Keratinocyte (primary cell): ENCODE results near the gene CYP4F22. TPM values are rescaled to one million over a fixed set of nuclear protein-coding genes. Genes with fewer than 3 reads are reported as not detected.

Experiments
- DNase-seq: peaks from one replicate; pipeline ENCODE4 v3.0.0-alpha.2; 2011; ENCODE audit warnings: low read depth, missing footprints, low spot score
- FAIRE-seq: peaks from 2 replicates; lab custom pipeline; 2011; peaks lifted over from hg19 to GRCh38; lab: Jason Lieb, UNC
- H2AFZ ChIP-seq: 2 replicates; pipeline ENCODE4 v1.6.0; 2012; ENCODE audit warnings: low read length, control low read depth, inconsistent platforms; ENCODE audit not compliant: control insufficient read depth
- H3K27ac ChIP-seq: 2 replicates; pipeline ENCODE4 v1.5.1; 2011; ENCODE audit warnings: low read length; ENCODE audit not compliant: control insufficient read depth, insufficient read depth
- H3K27me3 ChIP-seq: 3 replicates; pipeline ENCODE4 v1.6.0; 2011; ENCODE audit warnings: low read length; ENCODE audit not compliant: control insufficient read depth, insufficient read depth; ENCODE audit errors: extremely low read depth
- H3K36me3 ChIP-seq, 2 experiments: 2 replicates in 1 of 2; 3 replicates in 1 of 2; pipeline ENCODE4 v1.5.1; 2011; ENCODE audit warnings: low read length in 2 of 2, mild to moderate bottlenecking in 1 of 2; ENCODE audit not compliant: control insufficient read depth in 2 of 2, insufficient read depth in 2 of 2; ENCODE audit errors: extremely low read depth in 1 of 2
- H3K4me1 ChIP-seq: 3 replicates; pipeline ENCODE4 v1.5.1; 2011; ENCODE audit warnings: low read length; ENCODE audit not compliant: control insufficient read depth, insufficient read depth; ENCODE audit errors: extremely low read depth
- H3K4me2 ChIP-seq: 3 replicates; pipeline ENCODE4 v1.6.0; 2011; ENCODE audit warnings: low read depth, low read length; ENCODE audit not compliant: control insufficient read depth, insufficient read depth; ENCODE audit errors: extremely low read depth
- H3K4me3 ChIP-seq, 3 experiments: fragments of 200-600 bp in 1 of 3; sonication (generic) in 1 of 3; 2 replicates in 2 of 3; 3 replicates in 1 of 3; pipeline ENCODE4 v1.5.1; 2011 to 2016; ENCODE audit warnings: low read length in 3 of 3, mild to moderate bottlenecking in 3 of 3, control low read depth in 2 of 3, inconsistent platforms in 1 of 3, low read depth in 1 of 3, mixed read lengths in 1 of 3, mixed run types in 1 of 3, moderate library complexity in 1 of 3; ENCODE audit not compliant: control insufficient read depth in 2 of 3, insufficient read depth in 2 of 3; ENCODE audit errors: extremely low read depth in 1 of 3
- H3K79me2 ChIP-seq: 2 replicates; pipeline ENCODE4 v1.6.0; 2012; ENCODE audit warnings: low read length; ENCODE audit not compliant: control insufficient read depth, insufficient read depth
- H3K9ac ChIP-seq: 3 replicates; pipeline ENCODE4 v1.6.0; 2011; ENCODE audit warnings: low read length; ENCODE audit not compliant: control insufficient read depth, insufficient read depth; ENCODE audit errors: extremely low read depth
- H3K9me1 ChIP-seq: 3 replicates; pipeline ENCODE4 v1.6.0; 2011; ENCODE audit warnings: low read length; ENCODE audit not compliant: control insufficient read depth, insufficient read depth; ENCODE audit errors: extremely low read depth
- H3K9me3 ChIP-seq: 2 replicates; pipeline ENCODE4 v1.5.1; 2012; ENCODE audit warnings: low read depth, low read length; ENCODE audit not compliant: control insufficient read depth
- H4K20me1 ChIP-seq: 3 replicates; pipeline ENCODE4 v1.6.0; 2011; ENCODE audit warnings: low read length; ENCODE audit not compliant: control insufficient read depth, insufficient read depth; ENCODE audit errors: extremely low read depth
- CTCF ChIP-seq, 3 experiments: IDR thresholded peaks in 1 of 3; conservative IDR thresholded peaks in 1 of 3; optimal IDR thresholded peaks in 1 of 3; 2 replicates in 2 of 3; 3 replicates in 1 of 3; pipeline versions ENCODE3 to v1.5.1; 2011; ENCODE audit warnings: low read length in 3 of 3, mild to moderate bottlenecking in 3 of 3, moderate library complexity in 2 of 3, control low read depth in 1 of 3, inconsistent platforms in 1 of 3; ENCODE audit not compliant: insufficient read depth in 2 of 3; ENCODE audit errors: extremely low read depth in 1 of 3
- EZH2 ChIP-seq: IDR thresholded peaks from one replicate; pipeline ENCODE4 v1.6.1; 2012; ENCODE audit warnings: inconsistent platforms, mild to moderate bottlenecking, low read length, moderate library complexity
- dilution Hi-C: fragments of 300-500 bp; cut with MboI; formaldehyde crosslinking; loops from one replicate; pipeline ENCODE4 v1.7.0; 2020; ENCODE audit warnings: low sequenced_read_pairs; ENCODE audit not compliant: extremely low pct_ligation_motif_present
- polyA plus RNA-seq, 5 experiments: library from polyadenylated mRNA; depleted of rRNA in 3 of 5; stranded (reverse) in 3 of 5; stranded (forward) in 1 of 5; unstranded in 1 of 5; fragments of >200 nt; gene quantifications; 1 replicate in 1 of 5; 2 replicates in 3 of 5; 3 replicates in 1 of 5; pipeline versions ENCODE4 v1.2.1 to v1.2.3, GENCODE V29; 2011 to 2012; ENCODE audit warnings: missing spikeins in 2 of 5, low read depth in 1 of 5, low replicate concordance in 1 of 5

CYP4F22 gene
- polyA plus RNA-seq, 1 donor (not counting 4 experiments of a cell fraction or from before 2014, with no cell fraction given), result 0.43 TPM

GRCh38 chr19:15519433-15519976, 11.2 kb downstream of the CYP4F22 start:
- H3K36me3 ChIP-seq, result no peaks in the 10 kb centered on the region
- H3K9me3 ChIP-seq, result peaks cover 2% of the 10 kb centered on the region
- H3K4me3 ChIP-seq, result no peak overlapping the region
- no peaks in the 10 kb centered on the region for H3K79me2 ChIP-seq
- no peak for DNase-seq
- H3K4me1 ChIP-seq, result no peaks in the 10 kb centered on the region
- no peaks in the 10 kb centered on the region for H3K9me1 ChIP-seq
- H3K4me2 ChIP-seq, result no peak overlapping the region
- no peak overlapping the region for H3K27ac ChIP-seq
- H3K9ac ChIP-seq, result no peak overlapping the region
- TF ChIP-seq CTCF (optimal IDR thresholded peaks at IDR 0.05 in 1 of 3, IDR thresholded peaks at IDR 0.05 in 1 of 3, conservative IDR thresholded peaks at IDR 0.05 in 1 of 3; ENCODE audit: extremely low read depth in 1 of 3, insufficient read depth in 2 of 3, low read length in 3 of 3) (no peak), EZH2 (no peak)
- no peak overlapping the region for H2AFZ ChIP-seq
- dilution Hi-C loops, result no loop called here
- no peak for FAIRE-seq
- no peaks in the 10 kb centered on the region for H4K20me1 ChIP-seq
- no peaks in the 10 kb centered on the region for H3K27me3 ChIP-seq

DNA sequence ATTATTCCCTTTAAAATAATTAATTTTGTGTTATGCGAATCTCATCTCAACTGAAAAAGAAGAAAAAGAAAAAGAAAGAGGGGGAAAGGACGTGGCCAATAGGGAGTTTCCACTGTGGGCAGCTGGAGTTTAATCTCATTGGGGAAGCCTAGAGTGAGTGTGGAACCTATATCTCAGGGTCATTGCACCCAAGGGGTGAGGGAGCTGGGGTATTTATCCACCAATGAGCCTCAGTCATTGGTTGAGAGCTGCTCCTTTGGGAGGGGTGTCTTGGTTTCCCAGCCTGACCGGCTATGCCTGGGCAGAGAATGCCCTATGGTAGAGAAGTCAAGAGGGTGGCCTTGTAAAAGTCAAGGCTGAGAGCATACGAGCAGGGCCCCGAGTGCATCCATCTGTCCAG, 16.5 kb downstream of the CYP4F22 start:
- Histone ChIP-seq H3K4me1 (no peaks in the 10 kb centered on the region), H3K79me2 (no peaks in the 10 kb centered on the region), H3K27me3 (no peaks in the 10 kb centered on the region), H3K9me1 (no peaks in the 10 kb centered on the region), H3K4me3 (no peak overlapping the region), H2AFZ (no peak overlapping the region), H3K4me2 (no peak overlapping the region), H3K27ac (no peak overlapping the region), H3K9ac (no peak overlapping the region), H3K36me3 (no peaks in the 10 kb centered on the region), H3K9me3 (no peaks in the 10 kb centered on the region), H4K20me1 (no peaks in the 10 kb centered on the region)
- DNase-seq, result no peak
- no peak for FAIRE-seq
- dilution Hi-C loops, result no loop called here
- no peak for TF ChIP-seq EZH2
- TF ChIP-seq CTCF (optimal IDR thresholded peaks at IDR 0.05 in 1 of 3, IDR thresholded peaks at IDR 0.05 in 1 of 3, conservative IDR thresholded peaks at IDR 0.05 in 1 of 3; ENCODE audit: extremely low read depth in 1 of 3, insufficient read depth in 2 of 3, low read length in 3 of 3), result no peak
